ENCODE results near the gene HIF1A.

- TF ChIP-seq CTCF (conservative IDR thresholded peaks at IDR 0.05; ENCODE audit: low read depth, low read length), result no peak
- TF ChIP-seq EZH2phosphoT487 (IDR thresholded peaks at IDR 0.05; ENCODE audit: borderline replicate concordance, low read length), result no peak
These were observed 12.2 kb upstream of the HIF1A start for GRCh38 chr14:61683108-61683507.

Data from PC-3 (cell line).